Ovary (tissue), 3 donors: Measurements from ENCODE around the gene ZNF71.

Source experiments
- CTCF ChIP-seq, 3 donors: fragments of 450-650 bp in 2 of 3; fragments of 200-600 bp in 1 of 3; IDR thresholded peaks; one replicate each; pipeline versions ENCODE4 v1.5.1 to v1.8.0; 2016 to 2022; ENCODE audit warnings: antibody characterized with exemption in 3 of 3, mild to moderate bottlenecking in 1 of 3
- EP300 ChIP-seq: sonication (generic); formaldehyde crosslinking; IDR thresholded peaks from one replicate; pipeline ENCODE4 v1.6.1; 2017; ENCODE audit warnings: antibody characterized with exemption
- POLR2A ChIP-seq: fragments of 450-650 bp; IDR thresholded peaks from one replicate; pipeline ENCODE4 v1.6.1; 2017; ENCODE audit warnings: antibody characterized with exemption, mild to moderate bottlenecking, moderate library complexity
- donor health status: DM: no; HTN: no; CAD: no.

- no peak for TF ChIP-seq POLR2A
- TF ChIP-seq CTCF (IDR thresholded peaks at IDR 0.05): no peak
- TF ChIP-seq EP300: no peak
These were observed 13.3 kb downstream of the ZNF71 start for GRCh38 chr19:56608274-56608964.
